GM18951 (cell line): ENCODE data around the gene FGB.
"Not testable (repeated sequence)": the region's sequence is repeated elsewhere in the genome, so short reads cannot be mapped to it uniquely, and the experiment has no call there.

Experiments used
- POLR2A ChIP-seq: IDR thresholded peaks from 4 replicates; pipeline ENCODE4 v1.6.1; 2011; ENCODE audit warnings: mild to moderate bottlenecking; ENCODE audit not compliant: insufficient read length, insufficient read depth; ENCODE audit errors: extremely low read depth
- in situ Hi-C: fragments of 300-500 bp; cut with MboI; formaldehyde crosslinking; loops from one replicate; pipeline ENCODE4 v1.12.0; 2022; ENCODE audit warnings: low sequenced_read_pairs, mixed read lengths, inconsistent platforms; ENCODE audit not compliant: unreplicated experiment

FGB gene

GRCh38 chr4:154595807-154596206 lies 33.0 kb downstream of the FGB start:
- TF ChIP-seq POLR2A, result no peak
- in situ Hi-C loops, result no loop called here

GRCh38 chr4:154597281-154597680 lies 34.5 kb downstream of the FGB start:
- in situ Hi-C loops, result not testable (repeated sequence)

DNA sequence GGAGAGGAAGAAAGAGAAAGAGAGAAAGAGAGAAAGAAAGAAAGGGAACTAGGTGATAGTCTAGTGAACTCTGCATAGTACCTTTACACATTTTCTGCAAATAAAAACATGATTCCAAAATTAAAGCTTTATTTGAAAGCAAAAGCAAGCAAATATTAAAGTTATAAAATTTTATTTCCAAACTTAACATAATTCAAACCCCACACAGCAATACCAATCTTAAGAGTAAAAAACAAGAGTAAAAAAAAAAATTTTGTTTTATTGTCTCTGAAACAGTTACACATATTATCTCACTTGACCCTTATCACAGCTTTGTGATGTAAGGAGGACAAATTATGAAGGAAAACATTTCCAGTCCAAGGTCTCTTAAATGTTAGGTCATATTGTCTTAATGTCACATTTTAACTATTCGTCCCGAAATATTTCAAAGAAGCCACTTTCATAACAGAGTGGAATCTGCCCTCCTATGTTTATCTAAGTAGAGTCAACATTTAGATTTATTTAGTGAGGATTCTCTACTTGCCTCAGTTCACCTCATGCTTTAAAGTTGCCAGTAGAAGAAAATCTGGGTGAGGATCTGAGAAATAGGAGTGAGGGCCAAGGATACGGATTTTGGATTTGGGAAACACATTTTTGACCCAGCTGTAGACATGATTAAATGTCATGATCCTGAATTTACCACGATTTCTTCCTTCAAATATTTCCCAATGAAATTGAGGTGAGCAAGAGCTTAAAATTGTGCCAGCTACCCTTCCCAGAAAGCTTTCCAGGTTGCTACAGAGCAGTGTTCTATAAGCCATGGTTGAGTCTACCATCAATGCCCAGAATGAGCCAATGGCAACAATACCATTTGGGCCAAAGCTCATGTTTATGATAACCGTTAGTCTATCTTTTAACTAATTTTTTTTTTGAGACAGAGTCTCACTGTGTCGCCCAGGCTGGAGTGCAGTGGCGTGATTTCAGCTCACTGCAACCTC lies 35.3 kb downstream of the FGB start:
- in situ Hi-C loops, result no loop called here
- no peak for TF ChIP-seq POLR2A

GRCh38 chr4:154602404-154603020 lies 39.7 kb downstream of the FGB start:
- in situ Hi-C loops, result no loop called here
- no peak for TF ChIP-seq POLR2A

GRCh38 chr4:154603033-154603943 lies 40.5 kb downstream of the FGB start:
- no peak for TF ChIP-seq POLR2A
- in situ Hi-C loops, result no loop called here

DNA sequence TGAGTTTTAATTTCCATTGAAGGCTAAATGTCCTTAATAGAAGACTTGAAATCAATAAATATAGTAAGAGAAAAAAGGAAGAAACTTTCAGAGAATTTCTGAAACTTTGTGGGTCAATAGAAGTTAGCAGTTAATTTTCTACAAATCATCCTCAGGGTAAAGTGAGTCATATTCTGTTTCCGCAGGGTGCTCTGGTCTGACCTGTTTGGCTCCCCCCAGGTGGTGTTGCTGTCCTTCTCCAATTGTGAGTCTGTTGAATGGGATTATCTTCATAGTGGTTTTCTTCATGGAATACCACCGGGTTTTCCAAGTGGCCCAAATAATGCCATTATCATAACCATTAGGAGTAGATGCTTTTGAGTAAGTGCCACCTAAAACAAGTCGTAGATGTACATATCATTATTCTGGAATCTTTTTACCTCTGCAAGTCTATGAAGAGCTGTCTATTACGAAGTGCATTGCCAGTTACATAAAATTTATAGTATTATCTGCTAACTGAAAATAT lies 41.9 kb downstream of the FGB start:
- in situ Hi-C loops, result no loop called here
- TF ChIP-seq POLR2A, result no peak

DNA sequence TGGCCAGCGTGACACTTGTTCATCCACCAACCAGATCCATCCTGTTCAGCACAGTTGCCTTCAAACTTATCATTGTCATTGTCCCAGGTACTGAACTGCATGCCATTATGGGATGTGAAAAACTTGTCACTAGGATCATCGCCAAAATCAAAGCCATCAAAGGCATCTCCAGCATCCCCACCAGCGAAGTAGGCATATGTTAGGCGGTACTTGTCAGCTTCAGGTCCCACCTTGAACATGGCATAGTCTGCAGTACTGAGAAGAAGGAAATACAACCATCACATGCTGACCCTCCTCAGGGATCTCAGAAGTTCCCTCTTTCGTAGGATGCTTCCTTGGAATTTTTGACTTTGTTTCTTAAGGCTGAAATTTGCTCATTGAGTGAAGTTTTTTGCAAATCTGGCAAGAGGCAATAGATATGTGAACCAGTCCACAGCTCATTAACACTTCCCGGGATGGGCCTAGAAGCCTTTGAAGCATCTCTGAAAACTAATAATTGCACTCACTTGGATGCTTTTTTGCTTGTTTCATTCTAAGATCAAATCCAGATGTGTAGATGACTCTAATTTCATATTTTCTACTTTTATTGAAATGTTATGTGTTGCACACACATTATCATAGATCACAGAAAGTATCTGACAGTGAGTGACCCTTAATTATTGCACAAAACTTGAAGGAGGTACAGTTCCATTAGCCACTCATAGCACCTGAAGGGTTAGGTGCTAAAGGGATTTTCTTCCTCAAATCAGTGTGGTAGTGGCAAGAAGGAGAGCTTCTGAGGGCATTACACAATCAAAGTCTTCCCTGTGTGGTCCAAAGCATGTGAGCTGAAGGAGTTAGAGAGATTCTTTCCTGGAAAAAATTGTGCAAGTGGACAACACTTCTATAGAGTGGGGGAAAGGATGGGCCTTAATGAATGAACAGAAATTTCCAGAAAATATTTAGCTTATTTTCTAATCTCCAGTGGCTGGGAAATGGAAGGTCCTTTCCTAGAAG lies 44.2 kb downstream of the FGB start:
- in situ Hi-C loops, result no loop called here
- no peak for TF ChIP-seq POLR2A

- TF ChIP-seq POLR2A, result no peak
- in situ Hi-C loops, result no loop called here
Measured at GRCh38 chr4:154608361-154609252, 45.8 kb downstream of the FGB start.

DNA sequence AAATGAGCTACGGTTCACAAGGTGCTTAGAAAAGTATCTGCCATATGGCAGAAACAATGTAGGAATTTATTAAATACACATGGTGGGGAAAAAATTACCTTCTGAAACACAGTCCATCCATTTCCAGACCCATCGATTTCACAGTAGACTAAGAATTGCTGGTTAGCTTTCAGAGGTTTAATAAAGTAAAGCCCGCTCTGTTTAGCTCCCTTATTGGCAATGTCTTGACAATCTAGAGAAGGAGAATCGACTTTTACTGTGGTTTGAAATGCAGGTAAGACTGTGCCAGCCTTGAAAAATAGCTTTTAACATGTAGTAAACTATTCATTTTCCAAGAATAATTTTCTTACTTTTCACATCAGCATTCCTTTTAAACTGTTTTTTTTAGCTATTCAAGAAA lies 46.7 kb downstream of the FGB start:
- in situ Hi-C loops, result no loop called here

GRCh38 chr4:154610582-154610981 lies 47.8 kb downstream of the FGB start:
- TF ChIP-seq POLR2A, result no peak

More for the DNA sequence above, 46.7 kb downstream of the FGB start:
- TF ChIP-seq POLR2A, result no peak

GRCh38 chr4:154611833-154612232 lies 49.0 kb downstream of the FGB start:
- in situ Hi-C loops, result no loop called here
- TF ChIP-seq POLR2A, result no peak

More at GRCh38 chr4:154610582-154610981, 47.8 kb downstream of the FGB start:
- in situ Hi-C loops, result no loop called here
